Esophagus squamous epithelium (tissue), 4 donors: ENCODE results near the gene RUNX1.

Experiments
- POLR2A ChIP-seq, 4 donors: fragments of 450-650 bp; IDR thresholded peaks; one replicate each; pipeline ENCODE4 v1.6.1; 2017; ENCODE audit warnings: antibody characterized with exemption in 4 of 4, mild to moderate bottlenecking in 4 of 4, moderate library complexity in 3 of 4
- TF ChIP-seq, protein P1 (sequence below), 6 experiments: fragments of 450-650 bp in 4 of 6; fragments of 200-600 bp in 2 of 6; sonication (generic) in 2 of 6; IDR thresholded peaks; one replicate each; pipeline ENCODE4 v1.5.1; 2016 to 2019; ENCODE audit warnings: antibody characterized with exemption in 6 of 6, mild to moderate bottlenecking in 4 of 6, moderate library complexity in 4 of 6

DNA sequence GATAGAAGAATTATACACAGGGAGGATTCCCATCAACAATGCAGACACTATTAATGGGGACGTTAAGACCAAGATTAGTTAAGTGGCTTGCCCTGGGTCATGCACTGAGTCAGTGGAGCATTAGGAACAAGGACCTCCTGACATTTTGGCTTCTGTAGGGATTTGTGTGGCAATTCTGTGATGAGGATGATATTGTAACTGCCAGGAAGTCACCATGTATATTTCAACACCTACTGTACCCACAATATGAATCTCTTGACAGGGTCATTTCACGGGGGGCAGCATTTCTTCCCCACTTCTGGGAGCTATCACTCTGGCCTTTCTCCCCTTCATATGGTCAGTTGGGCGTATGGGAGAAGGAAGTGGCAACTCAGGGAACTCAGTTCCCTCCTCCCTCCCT, 134.9 kb downstream of the RUNX1 start:
- TF ChIP-seq, protein P1, sequence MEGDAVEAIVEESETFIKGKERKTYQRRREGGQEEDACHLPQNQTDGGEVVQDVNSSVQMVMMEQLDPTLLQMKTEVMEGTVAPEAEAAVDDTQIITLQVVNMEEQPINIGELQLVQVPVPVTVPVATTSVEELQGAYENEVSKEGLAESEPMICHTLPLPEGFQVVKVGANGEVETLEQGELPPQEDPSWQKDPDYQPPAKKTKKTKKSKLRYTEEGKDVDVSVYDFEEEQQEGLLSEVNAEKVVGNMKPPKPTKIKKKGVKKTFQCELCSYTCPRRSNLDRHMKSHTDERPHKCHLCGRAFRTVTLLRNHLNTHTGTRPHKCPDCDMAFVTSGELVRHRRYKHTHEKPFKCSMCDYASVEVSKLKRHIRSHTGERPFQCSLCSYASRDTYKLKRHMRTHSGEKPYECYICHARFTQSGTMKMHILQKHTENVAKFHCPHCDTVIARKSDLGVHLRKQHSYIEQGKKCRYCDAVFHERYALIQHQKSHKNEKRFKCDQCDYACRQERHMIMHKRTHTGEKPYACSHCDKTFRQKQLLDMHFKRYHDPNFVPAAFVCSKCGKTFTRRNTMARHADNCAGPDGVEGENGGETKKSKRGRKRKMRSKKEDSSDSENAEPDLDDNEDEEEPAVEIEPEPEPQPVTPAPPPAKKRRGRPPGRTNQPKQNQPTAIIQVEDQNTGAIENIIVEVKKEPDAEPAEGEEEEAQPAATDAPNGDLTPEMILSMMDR (IDR thresholded peaks at IDR 0.05): no peak
- TF ChIP-seq POLR2A (IDR thresholded peaks at IDR 0.05): no peak
